Testis (tissue), 2 donors: ENCODE measurements around the gene TRIM38.

Experiments used
- CTCF ChIP-seq, 3 experiments: fragments of 450-650 bp in 2 of 3; fragments of 200-600 bp in 1 of 3; sonication (generic) in 1 of 3; IDR thresholded peaks; one replicate each; pipeline ENCODE4 v1.5.1; 2016 to 2019; ENCODE audit warnings: antibody characterized with exemption in 3 of 3, mild to moderate bottlenecking in 2 of 3, moderate library complexity in 1 of 3
- POLR2A ChIP-seq: fragments of 450-650 bp; IDR thresholded peaks from one replicate; pipeline ENCODE4 v1.6.1; 2017; ENCODE audit warnings: antibody characterized with exemption, mild to moderate bottlenecking, moderate library complexity

- no peak for TF ChIP-seq CTCF (IDR thresholded peaks at IDR 0.05)
- TF ChIP-seq POLR2A, result no peak
Observed at GRCh38 chr6:25927756-25928216, 34.8 kb upstream of the TRIM38 start.
